Fibroblast of villous mesenchyme (primary cell): ENCODE data around the gene MYORG. TPM values are rescaled to one million over a fixed set of nuclear protein-coding genes. Genes with fewer than 3 reads are reported as not detected.
"Not testable (repeated sequence)": the region's sequence is repeated elsewhere in the genome, so short reads cannot be mapped to it uniquely, and the experiment has no call there.

Experiments used
- DNase-seq: peaks from one replicate; pipeline ENCODE4 v3.0.0-alpha.2; 2010; ENCODE audit warnings: low read depth
- H3K4me3 ChIP-seq: 2 replicates; pipeline ENCODE4 v1.5.1; 2011; ENCODE audit warnings: low read depth, mild to moderate bottlenecking, low read length
- total RNA-seq: library from RNA; depleted of rRNA; stranded (reverse); fragments of >200 nt; gene quantifications from 2 replicates; pipeline ENCODE4 v1.2.3, GENCODE V29; 2012
- TF ChIP-seq, protein P1 (sequence below): IDR thresholded peaks from 2 replicates; pipeline ENCODE4 v1.5.1; 2012; ENCODE audit warnings: low read depth, mild to moderate bottlenecking, low read length; ENCODE audit not compliant: insufficient read depth

The MYORG gene
- total RNA-seq, 1 donor = 1.3 TPM

- no peak for DNase-seq
- TF ChIP-seq, protein P1, sequence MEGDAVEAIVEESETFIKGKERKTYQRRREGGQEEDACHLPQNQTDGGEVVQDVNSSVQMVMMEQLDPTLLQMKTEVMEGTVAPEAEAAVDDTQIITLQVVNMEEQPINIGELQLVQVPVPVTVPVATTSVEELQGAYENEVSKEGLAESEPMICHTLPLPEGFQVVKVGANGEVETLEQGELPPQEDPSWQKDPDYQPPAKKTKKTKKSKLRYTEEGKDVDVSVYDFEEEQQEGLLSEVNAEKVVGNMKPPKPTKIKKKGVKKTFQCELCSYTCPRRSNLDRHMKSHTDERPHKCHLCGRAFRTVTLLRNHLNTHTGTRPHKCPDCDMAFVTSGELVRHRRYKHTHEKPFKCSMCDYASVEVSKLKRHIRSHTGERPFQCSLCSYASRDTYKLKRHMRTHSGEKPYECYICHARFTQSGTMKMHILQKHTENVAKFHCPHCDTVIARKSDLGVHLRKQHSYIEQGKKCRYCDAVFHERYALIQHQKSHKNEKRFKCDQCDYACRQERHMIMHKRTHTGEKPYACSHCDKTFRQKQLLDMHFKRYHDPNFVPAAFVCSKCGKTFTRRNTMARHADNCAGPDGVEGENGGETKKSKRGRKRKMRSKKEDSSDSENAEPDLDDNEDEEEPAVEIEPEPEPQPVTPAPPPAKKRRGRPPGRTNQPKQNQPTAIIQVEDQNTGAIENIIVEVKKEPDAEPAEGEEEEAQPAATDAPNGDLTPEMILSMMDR = no peak
- H3K4me3 ChIP-seq = peak overlapping the region; percentile 55
These were observed 6.2 kb downstream of the MYORG start for GRCh38 chr9:34370335-34370969.

- H3K4me3 ChIP-seq = no peak overlapping the region
- no peak for DNase-seq
These were observed 7.1 kb downstream of the MYORG start for GRCh38 chr9:34369636-34370035.

GRCh38 chr9:34368796-34369195 lies 7.9 kb downstream of the MYORG start:
- not testable (repeated sequence) for DNase-seq, H3K4me3 ChIP-seq

More at GRCh38 chr9:34369636-34370035, 7.1 kb downstream of the MYORG start:
- TF ChIP-seq, protein P1 = no peak

GRCh38 chr9:34367751-34368410 lies 8.8 kb downstream of the MYORG start:
- DNase-seq, H3K4me3 ChIP-seq: not testable (repeated sequence)

- DNase-seq = no peak
- TF ChIP-seq, protein P1 = no peak
These were observed 10.3 kb downstream of the MYORG start for GRCh38 chr9:34366365-34366764.

GRCh38 chr9:34365282-34365681 lies 11.4 kb downstream of the MYORG start:
- no peak overlapping the region for H3K4me3 ChIP-seq
- TF ChIP-seq, protein P1 = no peak
- no peak for DNase-seq

More at GRCh38 chr9:34366365-34366764, 10.3 kb downstream of the MYORG start:
- H3K4me3 ChIP-seq = no peak overlapping the region

GRCh38 chr9:34363619-34364351 lies 12.9 kb downstream of the MYORG start:
- no peak overlapping the region for H3K4me3 ChIP-seq
- TF ChIP-seq, protein P1 = no peak
- DNase-seq = no peak
